C4-2B (cell line): Measurements from ENCODE around the gene NOVA2.

Source experiments
- CTCF ChIP-seq: fragments of 450-650 bp; conservative IDR thresholded peaks from 2 replicates; pipeline ENCODE4 v1.5.1; 2017; ENCODE audit warnings: mild to moderate bottlenecking
- ZFX ChIP-seq: fragments of 450-650 bp; IDR thresholded peaks from 2 replicates; pipeline ENCODE4 v1.6.1; 2017

DNA sequence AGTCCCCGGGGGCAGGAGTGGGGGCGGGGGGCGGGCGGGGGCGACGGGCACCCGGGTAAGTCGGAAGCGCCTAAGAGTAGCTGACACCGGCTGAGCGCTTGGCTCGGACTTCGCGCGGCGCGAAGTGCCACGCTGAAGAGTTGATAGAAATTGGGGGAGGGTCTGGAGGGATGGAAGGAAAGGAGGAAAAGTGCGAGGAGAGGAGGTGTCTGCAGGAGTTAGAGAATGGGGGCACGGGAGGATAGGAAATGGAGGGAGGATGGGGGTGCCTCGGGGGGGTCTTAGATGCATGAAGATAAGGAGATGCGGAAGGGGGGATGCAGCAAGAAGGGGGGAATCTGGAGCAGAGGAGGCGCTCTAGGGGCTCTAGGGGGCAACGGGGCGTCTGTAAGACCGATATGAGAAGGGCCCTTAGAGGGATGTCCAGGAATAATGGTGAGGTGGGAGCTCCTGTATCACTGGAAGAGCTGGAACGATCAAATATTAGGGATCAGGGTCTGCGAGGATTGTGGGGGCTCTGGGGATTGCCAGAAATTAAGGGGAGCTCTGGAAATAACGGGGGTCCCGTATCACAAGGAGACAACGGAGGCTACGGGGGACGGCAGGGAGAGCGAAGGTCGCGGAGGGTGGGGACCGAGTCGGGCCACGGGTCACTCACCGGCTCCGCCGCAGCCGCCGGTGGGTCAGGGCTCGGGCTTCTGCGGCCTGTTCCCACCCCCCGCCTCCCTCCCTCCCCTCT lies 71.6 kb downstream of the NOVA2 start, which contains the start of gene MYPOP:
- TF ChIP-seq CTCF (no peak), ZFX (no peak)
